H9 (cell line): ENCODE data around the gene ZNF92. TPM values are rescaled to one million over a fixed set of nuclear protein-coding genes. Genes with fewer than 3 reads are reported as not detected.

ENCODE experiments used
- DNase-seq: peaks from one replicate; pipeline ENCODE4 v3.0.0-alpha.2; 2017
- H2AFZ ChIP-seq: one replicate; pipeline ENCODE4 v1.6.1; 2013; ENCODE audit warnings: mild to moderate bottlenecking, low read length, control low read depth, moderate library complexity
- H2AK5ac ChIP-seq: 2 replicates; pipeline ENCODE4 v1.6.1; 2013; ENCODE audit warnings: low read length, control low read depth, mixed read lengths; ENCODE audit not compliant: insufficient read length
- H2BK120ac ChIP-seq: one replicate; pipeline ENCODE4 v1.6.1; 2013; ENCODE audit warnings: low read depth, mild to moderate bottlenecking, low read length, control low read depth, inconsistent platforms; ENCODE audit not compliant: poor library complexity, severe bottlenecking
- H2BK12ac ChIP-seq: 2 replicates; pipeline ENCODE4 v1.6.1; 2013; ENCODE audit warnings: low read length, control low read depth, mixed read lengths, low read depth; ENCODE audit not compliant: insufficient read length
- H2BK15ac ChIP-seq: 2 replicates; pipeline ENCODE4 v1.6.1; 2013; ENCODE audit warnings: low read depth, low read length, control low read depth
- H2BK20ac ChIP-seq: one replicate; pipeline ENCODE4 v1.6.1; 2013; ENCODE audit warnings: low read depth, mild to moderate bottlenecking, low read length, control low read depth, inconsistent platforms; ENCODE audit not compliant: poor library complexity, severe bottlenecking
- H2BK5ac ChIP-seq: 2 replicates; pipeline ENCODE4 v1.6.1; 2013; ENCODE audit warnings: low read length, control low read depth, mixed read lengths; ENCODE audit not compliant: insufficient read length
- H3K14ac ChIP-seq: 2 replicates; pipeline ENCODE4 v1.6.1; 2013; ENCODE audit warnings: low read length, control low read depth; ENCODE audit not compliant: insufficient read depth
- H3K18ac ChIP-seq: 2 replicates; pipeline ENCODE4 v1.6.1; 2013; ENCODE audit warnings: low read depth, mild to moderate bottlenecking, mixed read lengths, low read length, control low read depth; ENCODE audit not compliant: insufficient read length
- H3K23ac ChIP-seq: 2 replicates; pipeline ENCODE4 v1.6.1; 2013; ENCODE audit warnings: low read length, control low read depth, mixed read lengths, low read depth; ENCODE audit not compliant: insufficient read length
- H3K23me2 ChIP-seq: 2 replicates; pipeline ENCODE4 v1.6.1; 2013; ENCODE audit warnings: low read depth, mild to moderate bottlenecking, mixed read lengths, low read length, control low read depth; ENCODE audit not compliant: insufficient read length, poor library complexity, severe bottlenecking
- H3K27ac ChIP-seq: 2 replicates; pipeline ENCODE4 v1.5.1; 2013; ENCODE audit warnings: low read length, control low read depth, mixed read lengths, low read depth; ENCODE audit not compliant: insufficient read length
- H3K27me3 ChIP-seq: 2 replicates; pipeline ENCODE4 v1.6.1; 2013; ENCODE audit warnings: low read length, control low read depth, inconsistent platforms; ENCODE audit not compliant: insufficient read depth
- H3K4ac ChIP-seq: 2 replicates; pipeline ENCODE4 v1.6.1; 2013; ENCODE audit warnings: low read depth, mild to moderate bottlenecking, control low read depth, inconsistent platforms, low read length, moderate library complexity
- H3K4me1 ChIP-seq: 2 replicates; pipeline ENCODE4 v1.6.1; 2013; ENCODE audit warnings: low read length, control low read depth, inconsistent platforms; ENCODE audit not compliant: insufficient read depth
- H3K4me2 ChIP-seq: 2 replicates; pipeline ENCODE4 v1.6.1; 2013; ENCODE audit warnings: low read length, control low read depth, mixed read lengths; ENCODE audit not compliant: insufficient read length, insufficient read depth
- H3K56ac ChIP-seq: 2 replicates; pipeline ENCODE4 v1.6.1; 2013; ENCODE audit warnings: low read depth, mild to moderate bottlenecking, mixed read lengths, low read length, control low read depth; ENCODE audit not compliant: insufficient read length
- H3K79me1 ChIP-seq: 2 replicates; pipeline ENCODE4 v1.6.1; 2013; ENCODE audit warnings: low read depth, mild to moderate bottlenecking, moderate library complexity, low read length, control low read depth, inconsistent platforms; ENCODE audit not compliant: insufficient read depth, poor library complexity, severe bottlenecking
- H3K79me2 ChIP-seq: 2 replicates; pipeline ENCODE4 v1.6.1; 2013; ENCODE audit warnings: low read length, control low read depth, inconsistent platforms; ENCODE audit not compliant: insufficient read depth
- H3K9ac ChIP-seq: 2 replicates; pipeline ENCODE4 v1.6.1; 2013; ENCODE audit warnings: low read length, control low read depth, mixed read lengths; ENCODE audit not compliant: insufficient read length; ENCODE audit errors: extremely low read depth
- H3K9me3 ChIP-seq: one replicate; pipeline ENCODE4 v1.6.1; 2013; ENCODE audit warnings: low read depth, low read length, inconsistent platforms; ENCODE audit not compliant: control insufficient read depth
- H3T11ph ChIP-seq: one replicate; pipeline ENCODE4 v1.6.1; 2013; ENCODE audit warnings: mild to moderate bottlenecking, low read length, control low read depth, inconsistent platforms
- H4K20me1 ChIP-seq: one replicate; pipeline ENCODE4 v1.6.1; 2013; ENCODE audit not compliant: control insufficient read depth, insufficient read length, insufficient read depth
- H4K5ac ChIP-seq: 2 replicates; pipeline ENCODE4 v1.6.1; 2013; ENCODE audit warnings: low read depth, mild to moderate bottlenecking, mixed read lengths, low read length, control low read depth; ENCODE audit not compliant: insufficient read length
- H4K8ac ChIP-seq: replicated peaks from 2 replicates; pipeline ENCODE4 v1.6.1; 2013; ENCODE audit warnings: low read length, control low read depth, mixed read lengths, low read depth; ENCODE audit not compliant: insufficient read length
- H4K91ac ChIP-seq: 2 replicates; pipeline ENCODE4 v1.6.1; 2013; ENCODE audit warnings: low read depth, mild to moderate bottlenecking, moderate library complexity, mixed read lengths, low read length, control low read depth; ENCODE audit not compliant: insufficient read length
- H3K27ac Mint-ChIP-seq, 3 experiments: 2 replicates in 2 of 3; 3 replicates in 1 of 3; pipeline ENCODE4 v1.8.0; 2020 to 2021; ENCODE audit warnings: mixed read lengths in 3 of 3, mild to moderate bottlenecking in 1 of 3, moderate library complexity in 1 of 3
- H3K27me3 Mint-ChIP-seq: 2 replicates; pipeline ENCODE4 v1.8.0; 2021; ENCODE audit warnings: low read depth, mild to moderate bottlenecking, moderate library complexity, mixed read lengths
- H3K36me3 Mint-ChIP-seq, 3 experiments: 2 replicates in 2 of 3; 3 replicates in 1 of 3; pipeline ENCODE4 v1.8.0; 2020 to 2021; ENCODE audit warnings: low read depth in 3 of 3, mixed read lengths in 3 of 3; ENCODE audit not compliant: insufficient read depth in 1 of 3
- H3K4me1 Mint-ChIP-seq, 2 experiments: 2 replicates each; pipeline ENCODE4 v1.8.0; 2020; ENCODE audit warnings: mixed read lengths in 2 of 2
- H3K4me3 Mint-ChIP-seq, 2 experiments: 2 replicates in 1 of 2; 3 replicates in 1 of 2; pipeline ENCODE4 v1.8.0; 2020 to 2021; ENCODE audit warnings: mild to moderate bottlenecking in 2 of 2, mixed read lengths in 2 of 2, moderate library complexity in 1 of 2
- H3K9me3 Mint-ChIP-seq, 2 experiments: 2 replicates in 1 of 2; 3 replicates in 1 of 2; pipeline ENCODE4 v1.8.0; 2020; ENCODE audit warnings: mild to moderate bottlenecking in 2 of 2, mixed read lengths in 2 of 2, moderate library complexity in 1 of 2
- CTCF ChIP-seq: fragments of 200-600 bp; sonication (generic); conservative IDR thresholded peaks from 3 replicates; pipeline ENCODE4 v1.8.0; 2021; ENCODE audit warnings: antibody characterized with exemption, mild to moderate bottlenecking
- total RNA-seq: library from RNA; stranded (reverse); gene quantifications from 2 replicates; pipeline ENCODE4 v1.2.1, GENCODE V29; 2021

Gene ZNF92
- total RNA-seq, 1 experiment from 2014 or later, result 32.4 TPM

DNA sequence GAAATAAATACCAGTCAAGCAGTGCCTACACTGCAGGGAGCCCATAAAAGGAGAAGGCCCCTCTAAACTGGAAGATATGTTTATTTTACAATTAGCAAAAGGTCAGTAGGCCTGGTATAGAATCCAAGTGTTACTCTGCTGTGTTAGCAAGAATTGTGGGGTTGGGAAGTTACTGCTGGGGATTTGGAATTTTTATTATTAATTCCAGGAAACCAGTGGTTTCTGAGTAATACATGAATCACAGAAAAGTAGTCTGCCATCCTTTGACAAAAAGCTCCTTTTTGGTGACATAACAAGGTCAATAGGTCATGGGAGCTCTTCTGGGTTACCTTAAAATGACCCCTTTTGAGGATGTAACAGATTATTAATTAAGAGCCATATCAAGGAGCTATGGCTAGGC is 67.4 kb downstream of the ZNF92 start:
- Mint-ChIP-seq H3K27ac (no peak overlapping the region), H3K4me3 (no peak overlapping the region), H3K36me3 (peaks cover 2 to 9% (median 3%) of the 10 kb centered on the region in 3 experiments; a peak in 5 of 7 replicates), H3K4me1 (no peaks in the 10 kb centered on the region), H3K9me3 (peaks cover 22 to 43% of the 10 kb centered on the region in 2 experiments), H3K27me3 (peaks cover 3% of the 10 kb centered on the region; the same call in 1 of the 2 replicates)
- H2BK12ac ChIP-seq, result no peak overlapping the region
- H3K9me3 ChIP-seq, result peaks cover 9% of the 10 kb centered on the region
- no peak overlapping the region for H3K27ac ChIP-seq
- H3K18ac ChIP-seq, result no peak overlapping the region
- DNase-seq, result no peak
- H4K5ac ChIP-seq, result no peak overlapping the region
- H3K4me2 ChIP-seq, result no peak overlapping the region
- H3K27me3 ChIP-seq, result no peaks in the 10 kb centered on the region
- H3K9ac ChIP-seq, result no peak overlapping the region
- no peaks in the 10 kb centered on the region for H3K79me1 ChIP-seq
- no peaks in the 10 kb centered on the region for H4K20me1 ChIP-seq
- no peak overlapping the region for H3K56ac ChIP-seq
- H3T11ph ChIP-seq, result no peak overlapping the region
- H4K8ac ChIP-seq, result no peak overlapping the region
- no peak overlapping the region for H3K4ac ChIP-seq
- no peak for TF ChIP-seq CTCF
- H4K91ac ChIP-seq, result no peak overlapping the region
- H3K23ac ChIP-seq, result no peak overlapping the region
- H2AFZ ChIP-seq, result no peak overlapping the region
- H2BK15ac ChIP-seq, result no peak overlapping the region
- no peaks in the 10 kb centered on the region for H3K4me1 ChIP-seq
- no peak overlapping the region for H2BK120ac ChIP-seq
- no peak overlapping the region for H3K14ac ChIP-seq
- H3K23me2 ChIP-seq, result no peaks in the 10 kb centered on the region
- no peak overlapping the region for H2BK20ac ChIP-seq
- no peaks in the 10 kb centered on the region for H3K79me2 ChIP-seq
- H2AK5ac ChIP-seq, result no peak overlapping the region
- H2BK5ac ChIP-seq, result no peak overlapping the region
